GM12875 (cell line): ENCODE measurements around the gene CD40LG.

Experiments used
- H3K4me3 ChIP-seq: one replicate; pipeline ENCODE4 v1.5.1; 2011; ENCODE audit warnings: low read depth, low read length, control low read depth
- CTCF ChIP-seq: IDR thresholded peaks from 2 replicates; pipeline ENCODE4 v1.5.1; 2011; ENCODE audit warnings: low read depth, mild to moderate bottlenecking, control low read depth, inconsistent platforms, low read length, moderate library complexity, borderline replicate concordance; ENCODE audit not compliant: insufficient read depth

CD40LG gene

GRCh38 chrX:136619899-136620505, 28.0 kb upstream of the CD40LG start:
- no peak overlapping the region for H3K4me3 ChIP-seq
- no peak for TF ChIP-seq CTCF

- no peak overlapping the region for H3K4me3 ChIP-seq
- TF ChIP-seq CTCF = no peak
Measured at GRCh38 chrX:136620780-136621179, 27.2 kb upstream of the CD40LG start.

- no peak overlapping the region for H3K4me3 ChIP-seq
- TF ChIP-seq CTCF = no peak
Measured at GRCh38 chrX:136622568-136622967, 25.4 kb upstream of the CD40LG start.

- no peak overlapping the region for H3K4me3 ChIP-seq
- TF ChIP-seq CTCF = no peak
Measured at GRCh38 chrX:136623396-136623795, 24.6 kb upstream of the CD40LG start.

GRCh38 chrX:136625246-136625645, 22.7 kb upstream of the CD40LG start:
- TF ChIP-seq CTCF = no peak
- H3K4me3 ChIP-seq = no peak overlapping the region

GRCh38 chrX:136626237-136626636, 21.7 kb upstream of the CD40LG start:
- TF ChIP-seq CTCF = no peak
- no peak overlapping the region for H3K4me3 ChIP-seq

GRCh38 chrX:136626891-136627290, 21.1 kb upstream of the CD40LG start:
- TF ChIP-seq CTCF = no peak
- H3K4me3 ChIP-seq = no peak overlapping the region
